Stimulated activated naive CD4-positive, alpha-beta T cell treated with Interleukin-2 at 50 U/mL for 16 hours (primary cell): ENCODE results near the gene TFAP2C.

ENCODE experiments used
- DNase-seq: peaks from one replicate; lab custom pipeline; 2025; lab: John Stamatoyannopoulos, UW

Gene TFAP2C

DNA sequence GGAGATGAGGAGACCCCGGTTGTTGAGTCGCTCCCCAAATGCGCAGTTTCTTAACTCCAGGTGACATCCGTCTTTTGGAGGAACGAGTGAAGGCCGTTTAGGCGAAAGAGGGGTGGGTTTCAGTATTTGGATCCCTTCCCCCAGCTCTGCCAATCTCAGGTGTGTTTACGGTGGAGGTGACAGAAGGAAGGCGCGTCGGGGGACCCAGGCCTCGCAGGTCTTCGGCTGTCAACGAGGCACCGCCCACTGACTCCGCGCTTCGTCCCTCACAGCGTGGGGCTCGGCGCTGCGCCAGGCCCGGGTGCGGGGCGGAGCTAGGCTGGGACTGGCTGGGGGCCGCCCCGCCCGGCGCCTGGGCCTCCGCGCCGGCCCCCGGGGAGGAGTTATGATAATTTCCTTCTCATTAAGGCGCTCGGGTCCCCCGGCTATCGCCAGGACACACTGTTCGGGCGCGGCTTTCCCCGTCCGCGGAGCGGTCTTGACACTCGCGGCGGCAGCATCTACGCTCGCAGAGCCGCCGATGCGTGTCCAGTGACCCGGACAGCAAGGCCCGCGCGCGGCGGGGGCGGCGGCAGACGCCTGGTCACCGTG lies at the start of gene TFAP2C:
Gene TFAP2C, plus strand, starts transcription at position 434 of the 591 bp plus-strand sequence. CDS start 239 bp downstream, outside the sequence.
- no peak for DNase-seq

DNA sequence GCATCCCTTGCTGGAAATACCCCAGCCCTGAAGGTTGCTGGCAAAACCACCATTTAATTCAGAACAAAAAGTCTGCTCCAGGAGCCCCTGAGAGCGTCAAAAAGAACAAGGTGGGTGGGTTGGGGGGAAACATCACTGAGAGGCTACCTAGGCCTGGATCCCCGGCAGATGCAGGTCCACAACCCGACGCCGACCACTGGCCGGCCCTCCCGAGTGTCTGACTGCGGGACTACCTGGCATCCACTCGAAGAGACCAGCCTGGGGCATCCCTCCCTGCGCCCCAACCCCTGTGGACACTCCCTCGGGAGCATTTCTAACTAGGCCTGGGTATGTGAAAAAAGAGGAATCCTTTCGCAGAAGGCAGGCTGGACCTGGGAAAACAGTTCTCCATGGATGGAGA lies 48.9 kb upstream of the TFAP2C start:
- no peak for DNase-seq

GRCh38 chr20:56581701-56582100 lies 47.4 kb upstream of the TFAP2C start:
- no peak for DNase-seq

DNA sequence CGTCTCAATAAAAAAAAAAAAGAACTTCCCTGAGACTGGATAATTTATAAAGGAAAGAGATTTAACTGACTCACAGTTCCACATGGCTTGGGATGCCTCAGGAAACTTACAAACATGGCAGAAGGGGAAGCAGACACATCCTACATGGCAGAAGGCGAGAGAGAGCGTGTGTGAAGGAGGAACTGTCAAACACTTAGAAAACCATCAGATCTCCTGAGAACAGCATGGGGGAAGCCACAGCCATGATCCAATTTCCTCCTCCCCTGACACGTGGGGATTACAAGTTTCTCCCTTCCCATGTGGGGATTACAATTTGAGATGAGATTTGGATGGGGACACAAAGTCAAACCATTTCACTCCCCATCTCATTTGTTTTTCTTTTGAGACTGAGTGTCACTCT lies 46.6 kb upstream of the TFAP2C start:
- no peak for DNase-seq

GRCh38 chr20:56584916-56585315 lies 44.2 kb upstream of the TFAP2C start:
- no peak for DNase-seq

DNA sequence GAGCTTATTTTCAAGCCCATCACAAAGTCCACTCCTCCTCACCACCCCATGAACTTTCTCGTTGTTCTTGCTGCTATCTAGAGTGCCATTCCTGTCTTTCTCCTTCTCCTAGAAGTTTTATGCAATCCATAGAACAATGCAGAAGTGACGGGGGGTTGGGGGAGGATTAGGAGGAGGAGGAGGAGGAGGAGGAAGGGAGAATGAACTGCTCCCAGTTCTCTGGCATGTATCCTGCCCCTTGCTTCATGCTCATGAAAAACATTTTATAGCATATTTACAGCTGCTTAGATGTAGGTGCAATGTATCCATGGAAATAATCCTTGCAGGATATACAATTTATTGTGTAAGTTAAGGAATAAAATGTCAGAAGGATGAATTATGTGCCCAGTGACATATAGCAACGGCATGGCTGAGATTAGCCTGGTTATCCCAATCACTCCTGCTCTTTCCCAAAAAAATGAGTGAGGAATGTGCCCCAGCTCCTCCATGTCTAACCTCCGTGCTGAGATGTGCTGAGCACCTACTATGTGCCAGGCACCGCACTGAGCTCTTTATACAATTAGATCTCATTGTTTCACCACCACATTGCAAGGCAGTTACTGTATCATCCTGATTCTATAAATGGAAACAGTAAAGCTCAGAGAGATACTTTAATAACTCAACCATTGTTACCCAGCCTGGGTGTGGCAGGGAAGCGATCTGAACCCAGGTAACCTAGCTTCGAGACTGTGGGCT lies 41.6 kb upstream of the TFAP2C start:
- no peak for DNase-seq

DNA sequence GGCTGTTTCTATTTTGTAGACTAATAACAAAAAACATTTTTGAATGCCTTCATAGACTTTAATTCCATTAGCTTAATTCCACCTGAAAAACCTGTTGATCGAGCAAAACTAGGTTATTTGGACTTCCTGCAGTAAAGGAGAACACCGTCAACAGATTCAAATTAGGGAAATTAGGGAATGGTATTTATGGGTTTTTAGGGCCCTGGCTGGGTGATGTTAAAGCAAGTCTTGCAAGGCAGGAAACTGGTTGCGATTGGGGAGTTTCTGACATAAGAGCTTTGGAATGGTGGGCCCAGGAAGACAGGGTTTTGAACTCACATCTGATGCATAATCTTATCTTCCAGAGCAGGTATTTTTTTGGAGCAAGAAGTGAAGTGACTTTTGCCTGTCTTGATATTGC lies 40.1 kb upstream of the TFAP2C start:
- DNase-seq, result no peak

DNA sequence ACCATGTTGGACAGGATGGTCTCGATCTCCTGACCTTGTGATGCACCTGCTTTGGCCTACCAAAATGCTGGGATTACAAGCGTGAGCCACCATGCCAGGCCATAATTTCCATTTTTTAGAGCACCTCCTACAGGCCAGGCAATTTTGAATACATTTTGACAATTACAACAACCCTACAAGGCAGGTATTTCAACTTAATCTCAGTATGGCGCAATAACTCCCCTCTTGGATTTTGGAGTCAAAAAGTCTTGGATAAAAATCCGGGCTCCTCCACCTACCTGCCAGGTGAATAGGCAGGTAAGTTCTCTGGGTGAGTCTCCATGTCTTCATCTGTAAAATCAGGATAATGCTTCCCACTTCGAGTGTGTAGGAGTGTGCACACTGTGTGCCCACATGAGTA lies 39.5 kb upstream of the TFAP2C start:
- DNase-seq, result no peak

DNA sequence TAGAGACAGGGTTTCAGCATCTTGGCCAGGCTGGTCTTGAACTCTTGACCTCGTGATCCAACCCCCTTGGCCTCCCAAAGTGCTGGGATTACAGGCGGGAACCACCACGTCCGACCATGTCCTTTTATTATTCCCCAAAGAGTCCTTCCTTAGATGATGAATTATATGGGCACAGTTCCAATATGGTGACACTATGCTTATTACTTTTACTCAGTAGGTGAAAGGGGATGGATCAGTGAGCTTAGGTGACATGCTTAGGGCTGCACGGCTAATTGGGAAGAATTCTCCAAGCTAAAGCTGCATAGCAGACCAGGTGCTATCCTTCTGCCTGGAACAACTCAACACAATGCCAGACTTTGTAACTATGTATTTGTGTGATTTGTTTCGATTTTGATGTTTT lies 38.2 kb upstream of the TFAP2C start:
- no peak for DNase-seq

GRCh38 chr20:56592211-56592610 lies 36.9 kb upstream of the TFAP2C start:
- DNase-seq, result no peak

DNA sequence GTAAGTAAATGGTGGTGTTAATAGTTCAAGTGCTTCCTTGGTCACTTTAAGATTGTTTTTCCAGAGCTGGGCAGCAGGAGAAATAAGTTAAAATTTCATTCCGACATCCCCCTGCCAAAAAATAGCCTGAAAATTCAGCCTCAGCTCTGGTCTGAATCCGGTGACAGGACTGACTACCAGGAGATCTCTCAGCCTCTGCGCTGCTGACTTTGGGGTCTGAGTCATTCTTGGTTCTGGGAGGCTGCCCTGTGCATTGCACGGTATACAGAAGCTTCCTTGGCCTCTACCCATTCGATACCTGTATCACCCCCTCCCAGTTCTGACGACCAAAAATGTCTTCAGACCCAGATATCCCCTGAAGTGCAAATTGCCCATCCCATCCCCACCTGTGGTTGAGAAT lies 36.3 kb upstream of the TFAP2C start:
- no peak for DNase-seq

GRCh38 chr20:56595746-56596475 lies 33.2 kb upstream of the TFAP2C start:
- no peak for DNase-seq

DNA sequence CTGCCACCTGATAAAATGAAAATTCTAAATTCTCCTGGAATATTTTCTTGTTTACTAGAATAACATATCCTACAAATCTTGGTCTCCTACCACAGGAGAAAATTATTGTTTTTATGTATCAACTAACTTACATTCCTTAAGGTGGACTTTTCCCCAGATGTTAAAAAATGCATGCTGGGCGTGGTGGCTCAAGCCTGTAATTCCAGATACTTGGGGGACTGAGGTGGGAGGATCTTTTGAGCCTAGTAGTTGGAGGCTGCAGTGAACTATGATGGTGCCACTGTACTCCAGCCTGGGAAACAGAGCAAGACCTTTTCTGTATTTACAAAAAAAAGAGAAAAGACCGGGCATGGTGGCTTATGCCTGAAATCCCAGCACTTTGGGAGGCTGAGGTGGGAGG lies 27.9 kb upstream of the TFAP2C start:
- DNase-seq, result no peak

GRCh38 chr20:56604673-56605072 lies 24.4 kb upstream of the TFAP2C start:
- DNase-seq, result no peak

DNA sequence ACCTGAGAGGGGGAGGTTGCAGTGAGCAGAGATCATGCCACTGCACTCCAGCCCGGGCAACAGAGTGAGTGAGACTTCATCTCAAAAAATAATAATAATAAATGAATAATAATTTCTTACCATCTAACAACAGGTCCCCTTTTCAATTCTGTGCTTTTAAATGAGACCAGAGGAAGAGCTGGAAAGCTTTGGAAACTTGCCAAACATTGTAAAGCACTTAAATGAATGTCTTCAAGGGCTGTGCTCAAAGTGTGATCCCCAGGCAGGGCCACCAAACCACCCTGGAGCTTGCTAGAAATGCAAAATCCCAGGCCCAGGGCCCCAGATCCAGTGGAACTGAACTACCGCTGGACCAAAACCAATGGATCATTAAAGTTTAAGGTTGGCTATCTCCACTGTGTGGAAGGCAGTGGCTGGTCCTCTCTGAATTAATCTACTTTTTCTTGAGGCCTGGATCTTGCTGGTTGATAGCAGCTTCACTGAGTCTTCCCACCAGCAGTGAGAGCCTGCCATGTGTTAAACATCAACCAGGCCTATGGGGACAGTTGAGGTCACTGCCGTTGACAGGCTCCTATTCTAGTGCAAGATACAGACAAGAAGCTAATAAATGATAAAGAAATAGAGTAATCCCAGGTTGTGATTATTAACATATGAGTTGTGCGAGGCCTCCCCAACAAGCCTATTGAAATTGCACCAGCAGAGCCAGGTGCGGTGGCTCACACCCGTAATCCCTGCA lies 23.7 kb upstream of the TFAP2C start:
- no peak for DNase-seq

- DNase-seq, result no peak
Observed at GRCh38 chr20:56606174-56606945, 22.7 kb upstream of the TFAP2C start.

DNA sequence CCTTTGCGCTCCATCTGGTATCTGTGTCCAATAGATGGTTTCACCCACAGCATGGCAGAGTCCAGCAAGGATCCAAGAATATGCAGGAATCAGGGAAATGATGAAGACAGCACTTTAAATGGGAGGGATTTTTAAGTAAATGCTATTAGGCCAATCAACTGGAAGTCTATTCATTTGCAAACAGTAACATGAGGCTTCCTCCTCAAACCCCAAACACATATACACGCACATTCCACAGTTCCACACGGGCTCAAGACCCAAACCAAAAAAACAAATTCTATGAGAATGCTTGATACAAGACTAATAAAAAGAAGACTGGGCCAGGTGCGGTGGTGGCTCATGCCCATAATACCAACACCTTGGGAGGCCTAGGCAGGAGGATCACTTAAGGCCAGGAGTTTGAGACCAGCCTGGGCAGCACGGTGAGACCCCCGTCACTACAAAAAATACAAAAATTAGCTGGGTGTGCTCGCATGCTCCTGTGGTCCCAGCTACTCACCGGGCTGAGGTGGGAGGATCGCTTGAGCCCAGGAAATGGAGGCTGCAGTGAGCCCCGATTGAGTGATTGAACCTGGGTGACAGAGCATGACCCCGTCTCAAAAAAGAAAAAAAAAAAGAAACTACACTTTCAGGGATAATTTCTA lies 21.9 kb upstream of the TFAP2C start:
- no peak for DNase-seq

DNA sequence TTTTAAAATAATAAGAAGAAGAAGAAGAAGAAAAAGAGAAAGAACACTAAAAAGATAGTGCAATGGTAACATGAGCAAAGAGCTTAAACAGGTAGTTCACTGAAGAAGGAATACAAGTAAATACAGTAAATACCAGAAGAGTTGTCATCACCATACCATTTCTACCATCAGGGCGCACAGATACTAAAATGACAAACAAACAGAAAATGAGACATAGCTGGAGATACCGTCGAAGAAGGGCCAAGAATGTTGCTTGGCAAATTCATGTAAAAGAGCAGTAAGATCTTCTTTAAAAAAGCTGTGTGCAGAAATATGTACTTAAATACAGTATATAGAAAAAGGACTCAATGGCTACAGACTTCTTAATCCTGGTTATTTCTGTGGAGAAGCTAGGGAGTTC lies 20.7 kb upstream of the TFAP2C start:
- no peak for DNase-seq

DNA sequence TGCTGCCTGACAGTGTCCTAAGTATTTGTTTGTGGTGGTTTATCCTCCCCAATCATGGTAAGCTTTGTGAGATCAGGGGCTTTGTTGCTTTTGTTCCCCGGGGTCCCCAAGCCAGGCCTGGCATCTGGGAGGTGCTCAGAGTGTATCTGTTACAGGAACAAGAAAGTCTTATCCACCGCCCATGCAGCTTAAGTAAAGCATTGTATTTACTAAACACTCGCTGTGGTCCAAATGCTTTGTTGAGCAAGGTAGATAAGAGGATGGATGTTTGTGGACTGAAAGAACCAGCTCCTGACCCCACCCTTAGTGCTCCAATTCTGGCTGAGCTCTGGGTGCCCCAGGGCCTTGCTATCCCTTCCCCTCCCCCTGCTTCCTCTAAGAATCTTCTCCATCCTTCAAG lies 19.8 kb upstream of the TFAP2C start:
- DNase-seq, result no peak

DNA sequence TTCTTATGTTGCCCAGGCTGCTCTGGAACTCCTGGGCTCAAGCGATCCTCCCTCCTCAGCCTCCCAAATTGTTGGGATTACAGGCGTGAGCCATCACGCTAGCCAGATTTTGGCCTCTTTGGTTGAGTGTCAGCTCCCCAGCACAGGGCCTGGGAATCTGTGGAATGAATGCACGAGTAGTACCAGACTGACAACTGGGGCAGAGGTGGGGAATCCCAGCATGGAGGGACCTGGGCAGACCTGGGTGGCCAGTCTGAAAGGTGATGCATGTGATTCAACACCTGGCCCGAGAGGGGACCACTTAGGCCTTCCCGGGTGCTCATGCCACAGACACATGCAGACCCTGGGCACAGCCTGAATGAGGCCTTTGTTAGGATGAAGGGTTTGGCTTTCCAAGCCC lies 19.0 kb upstream of the TFAP2C start:
- DNase-seq, result no peak

DNA sequence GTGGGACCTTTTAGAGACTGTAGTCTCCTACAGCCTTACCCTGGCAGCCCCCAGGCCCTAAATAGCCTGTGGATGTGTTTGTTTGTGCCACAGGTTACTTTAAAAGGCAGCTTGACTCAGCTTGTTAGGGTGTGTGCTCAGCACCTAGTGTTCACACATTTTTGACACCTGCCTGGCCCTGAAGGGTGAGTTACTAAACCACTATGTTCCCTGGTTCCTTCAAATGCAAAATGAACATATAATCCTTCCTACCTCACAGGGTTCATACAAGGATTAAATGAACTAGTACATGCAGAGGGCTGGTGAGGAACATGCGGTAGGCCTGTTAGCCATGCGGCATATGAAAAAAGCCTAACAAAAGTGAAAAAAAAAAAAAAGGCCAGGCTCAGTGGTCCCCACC lies 14.9 kb upstream of the TFAP2C start:
- DNase-seq, result no peak
